Cardiac septum (tissue), 1 donor: Measurements from ENCODE around the gene SLC17A3. TPM values are rescaled to one million over a fixed set of nuclear protein-coding genes. Genes with fewer than 3 reads are reported as not detected.

Source experiments
- DNase-seq: peaks from one replicate; pipeline ENCODE4 v3.0.0-alpha.2; 2020; ENCODE audit warnings: low spot score
- intact Hi-C: fragments of 100-400 bp; cut with DNase I; formaldehyde crosslinking; loops from one replicate; pipeline ENCODE4 v1.14.0; 2022
- total RNA-seq: library from RNA; stranded (reverse); fragmentation: NEBNext Ultra II Directional; extraction: Animal tissue kit (Norgen Biotek cat#: 25700); gene quantifications from one replicate; pipeline ENCODE4 v1.2.1, GENCODE V29; 2021
- donor health status: DM: no; HTN: no; CAD: no.

The SLC17A3 gene
- total RNA-seq, 1 donor from 2014 or later = not detected

DNA sequence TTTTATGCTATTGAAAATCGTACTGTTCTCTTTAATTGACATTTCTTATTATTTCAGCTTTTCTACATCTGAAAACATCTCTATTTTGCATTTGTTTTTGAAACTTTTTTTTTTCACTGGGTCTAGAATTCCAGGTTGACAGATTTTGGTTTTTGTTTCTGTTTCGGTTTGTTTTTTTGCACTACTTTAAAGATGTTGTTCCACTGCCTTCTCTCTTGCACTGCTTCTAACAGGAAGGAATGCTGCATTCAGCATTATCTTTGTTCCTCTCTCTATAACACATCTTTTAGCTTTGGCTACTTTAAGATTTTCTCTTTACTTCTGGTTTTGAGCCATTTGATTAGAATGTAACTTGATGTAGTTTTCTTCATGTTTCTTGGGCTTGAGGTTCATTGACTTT, 22.1 kb downstream of the SLC17A3 start:
- intact Hi-C loops = no loop called here
- DNase-seq = no peak

DNA sequence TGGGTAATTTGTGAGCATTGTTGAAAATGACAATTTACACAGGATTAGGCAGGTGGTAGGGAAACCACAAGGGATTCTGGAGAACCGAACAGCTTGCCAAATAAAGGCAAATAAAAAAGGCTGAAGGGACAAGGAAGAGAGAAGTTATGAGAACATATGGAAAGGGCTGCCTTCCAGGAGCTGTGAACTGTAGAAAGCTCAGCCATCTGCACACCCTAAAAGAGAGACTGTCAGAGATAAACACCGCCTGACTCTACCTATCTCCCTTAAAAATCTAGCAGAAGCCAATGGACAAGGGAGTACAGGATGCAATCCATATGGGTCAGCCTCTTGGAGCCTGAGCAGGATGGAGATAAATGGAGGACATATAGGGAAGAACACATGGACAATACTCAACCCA, 29.5 kb downstream of the SLC17A3 start:
- no peak for DNase-seq
- intact Hi-C loops = no loop called here

DNA sequence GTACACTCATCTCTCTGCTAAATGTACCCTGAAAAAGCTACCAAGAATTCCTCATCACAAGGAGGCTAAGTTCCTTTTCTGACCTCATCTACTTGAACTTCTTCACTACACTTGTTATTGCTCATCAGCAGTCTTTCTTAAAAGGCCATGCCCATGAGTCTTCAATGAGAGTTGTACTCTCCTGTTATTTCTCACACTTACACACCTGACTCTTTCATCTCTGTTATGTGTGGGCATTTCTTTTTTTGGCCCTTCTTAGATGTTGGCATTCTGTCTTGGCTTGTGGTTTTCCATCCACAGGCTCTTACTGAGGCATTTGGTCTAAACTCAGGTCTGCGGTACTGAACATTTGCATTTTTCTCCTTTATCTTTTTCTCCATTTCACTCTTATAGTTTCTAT, 31.5 kb downstream of the SLC17A3 start:
- DNase-seq = no peak
- intact Hi-C loops = no loop called here

DNA sequence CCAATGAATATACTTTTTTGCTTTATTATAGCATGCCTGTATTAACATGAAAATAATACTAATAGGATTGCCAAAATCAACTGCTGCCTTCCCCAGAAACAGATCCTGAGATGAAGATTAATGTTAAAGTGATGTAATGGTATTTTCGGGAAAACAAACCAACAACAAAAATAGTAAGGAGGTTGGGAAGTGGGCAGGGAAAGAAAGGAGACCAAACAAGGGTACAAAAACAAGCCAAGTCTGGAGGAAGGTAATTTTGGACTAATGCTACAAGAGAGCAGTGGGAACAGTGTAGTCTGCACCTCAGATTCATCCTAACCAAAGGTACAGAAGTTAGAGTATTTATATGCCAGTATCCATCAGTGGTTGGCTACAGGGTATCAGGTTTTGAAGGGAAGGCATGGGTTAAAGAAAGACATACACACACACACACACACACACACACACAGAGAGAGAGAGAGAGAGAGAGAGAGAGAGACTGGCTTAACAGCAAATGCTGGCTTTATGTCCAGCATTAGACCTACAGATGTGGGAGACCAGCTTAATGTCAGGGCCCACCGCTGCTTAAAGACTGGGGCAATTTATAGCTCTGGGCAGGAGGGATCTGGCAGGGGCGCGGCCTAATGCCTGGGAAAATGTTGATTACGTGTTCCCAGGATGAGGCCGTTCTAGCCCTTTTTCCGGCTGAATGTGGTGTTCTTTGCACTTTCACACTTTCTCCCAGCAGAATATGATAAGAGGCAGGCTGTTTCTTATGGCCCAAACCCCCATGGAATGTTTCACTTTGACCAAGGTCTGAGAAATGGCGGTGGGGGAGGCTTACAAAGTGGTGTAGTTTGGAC, 38.4 kb downstream of the SLC17A3 start:
- intact Hi-C loops = no loop called here
- no peak for DNase-seq

DNA sequence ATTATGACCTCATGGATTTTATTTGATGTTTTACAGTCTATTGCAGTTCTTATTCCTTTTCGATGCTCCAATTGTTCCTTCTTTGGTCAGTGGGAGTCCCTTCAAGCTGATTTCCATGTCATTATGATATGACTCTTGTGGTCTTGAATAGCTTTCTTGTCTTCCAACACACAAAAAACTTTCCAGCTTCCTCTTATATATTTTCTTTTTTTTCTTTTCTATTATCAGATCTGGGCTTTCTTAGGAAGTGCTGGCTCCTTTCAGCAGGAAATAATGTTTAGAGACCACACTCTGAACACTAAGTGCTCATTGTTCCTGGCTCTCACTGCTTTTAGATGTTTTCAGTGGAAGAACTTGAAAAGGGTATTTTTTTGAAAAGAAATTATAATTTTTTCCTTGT, 39.1 kb downstream of the SLC17A3 start:
- intact Hi-C loops = no loop called here
- DNase-seq = no peak

DNA sequence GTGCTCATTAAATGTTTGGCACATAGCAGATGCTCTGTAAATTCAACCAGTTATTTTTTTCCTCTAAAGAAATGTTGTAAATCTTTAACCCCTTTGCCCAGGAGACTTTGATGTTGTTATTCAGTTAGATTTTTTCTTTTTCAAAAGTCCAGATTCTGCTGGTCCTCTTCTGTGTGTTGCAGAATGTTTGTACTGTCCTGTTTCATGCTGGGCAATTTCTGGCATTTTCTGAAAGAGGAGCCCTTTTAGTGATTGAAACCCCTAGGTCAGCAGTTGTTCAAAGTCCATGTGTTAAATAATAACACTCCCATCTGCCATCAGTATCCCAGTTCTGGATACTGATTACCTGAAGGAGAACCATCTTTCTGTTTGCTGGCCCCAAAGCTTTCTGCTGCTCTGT, 40.9 kb downstream of the SLC17A3 start:
- intact Hi-C loops = no loop called here
- DNase-seq = no peak

DNA sequence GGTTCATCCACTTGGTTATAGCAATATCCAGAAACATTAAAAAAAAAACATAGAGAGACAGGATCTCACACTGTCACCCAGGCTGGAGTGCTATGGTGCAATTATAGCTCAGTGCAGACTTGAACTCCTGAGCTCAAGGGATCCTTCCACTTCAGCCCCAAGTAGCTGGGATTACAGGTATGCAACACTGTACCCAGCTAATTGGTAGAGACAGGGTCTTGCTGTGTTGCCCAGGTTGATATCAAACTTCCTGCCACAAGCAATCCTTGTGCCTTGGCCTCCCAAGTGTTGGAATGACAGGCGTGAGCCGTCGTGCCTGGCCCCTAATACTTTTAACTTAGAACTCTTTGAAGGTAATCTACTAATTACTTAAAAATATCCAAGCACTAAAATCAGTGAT, 41.4 kb downstream of the SLC17A3 start:
- no peak for DNase-seq
- intact Hi-C loops = no loop called here

DNA sequence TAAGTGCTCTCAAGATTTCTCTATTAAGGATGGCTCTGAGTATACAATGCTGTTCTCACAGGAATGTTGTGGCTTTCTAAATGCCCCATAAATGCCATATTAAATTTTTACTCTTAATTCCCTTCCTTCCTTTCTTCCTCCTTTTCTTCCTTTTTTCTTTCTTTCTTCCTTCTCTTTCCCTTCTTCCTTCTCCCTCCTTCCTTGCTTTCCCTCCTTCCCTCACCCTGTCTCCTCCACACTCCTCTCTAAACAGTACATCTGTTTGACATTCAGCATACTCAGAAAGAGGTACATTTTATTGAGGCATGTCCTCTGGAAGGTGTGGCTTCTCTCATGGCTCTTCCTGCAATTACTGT, 41.8 kb downstream of the SLC17A3 start:
- DNase-seq = no peak
- intact Hi-C loops = no loop called here

DNA sequence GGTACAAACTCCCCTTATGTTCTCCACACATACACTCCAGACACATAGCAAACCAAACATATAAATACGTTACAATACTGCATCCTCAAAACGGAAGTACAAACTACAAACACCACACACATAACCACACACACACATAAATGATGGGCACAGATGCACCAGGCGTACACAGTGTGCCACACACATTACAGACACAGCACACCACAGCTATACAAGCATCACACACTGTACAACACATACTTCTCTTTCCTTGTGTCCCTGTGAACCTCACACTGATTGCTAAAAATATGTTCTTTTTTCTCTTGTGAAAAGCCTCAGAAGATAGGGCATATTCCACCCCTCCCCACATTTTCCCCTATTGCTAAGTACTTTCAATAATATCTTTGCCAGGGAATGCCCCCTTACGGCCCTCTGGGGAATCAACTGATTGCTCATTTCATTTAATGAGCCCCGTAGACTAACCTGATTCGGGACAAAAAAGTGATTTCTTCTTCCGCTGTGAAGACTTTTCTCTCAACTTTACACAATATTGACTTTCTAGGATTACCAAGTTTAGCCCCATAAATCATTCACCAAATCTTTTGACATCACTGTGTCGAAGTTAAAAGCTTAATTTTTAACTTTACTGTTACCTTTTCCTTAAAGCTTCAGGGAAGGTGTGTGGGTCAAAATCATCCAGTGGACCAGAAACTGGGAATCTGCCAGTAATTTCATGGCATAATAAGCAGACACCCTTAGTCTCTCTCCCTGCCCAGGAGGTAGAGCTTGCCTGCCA, 42.3 kb downstream of the SLC17A3 start, which contains the start of gene SLC17A1:
SLC17A1 (minus strand) TSS at position 521 of the 775 bp plus-strand sequence. CDS start 1,495 bp downstream, outside the sequence.
- intact Hi-C loops = no loop called here
- no peak for DNase-seq

- intact Hi-C loops = no loop called here
- no peak for DNase-seq
Observed at GRCh38 chr6:25830458-25830857, 43.6 kb downstream of the SLC17A3 start.

DNA sequence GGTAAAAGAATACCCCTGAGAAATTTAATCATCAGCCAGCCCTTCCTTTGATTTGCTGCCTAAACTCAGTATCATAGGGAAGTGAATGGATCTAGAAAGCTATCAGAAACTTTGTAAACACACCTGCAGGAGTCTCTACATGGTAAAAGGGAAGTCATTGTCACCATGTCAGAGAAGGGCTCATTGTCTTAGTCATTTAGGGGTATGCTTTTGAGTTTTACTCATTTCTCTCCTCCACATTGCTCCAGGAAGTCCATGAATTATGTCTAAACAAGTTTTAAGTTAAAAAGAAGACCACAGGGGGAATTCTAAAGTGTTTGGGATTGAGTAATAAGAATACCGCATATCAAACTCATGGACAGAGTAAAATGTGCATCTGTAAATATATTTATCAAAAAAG, 44.7 kb downstream of the SLC17A3 start:
- no peak for DNase-seq
- intact Hi-C loops = no loop called here

- no peak for DNase-seq
- intact Hi-C loops = no loop called here
Observed at GRCh38 chr6:25821341-25821740, 52.7 kb downstream of the SLC17A3 start.

GRCh38 chr6:25816252-25816651, 57.8 kb downstream of the SLC17A3 start:
- intact Hi-C loops = no loop called here
- DNase-seq = no peak

GRCh38 chr6:25815194-25815593, 58.8 kb downstream of the SLC17A3 start:
- intact Hi-C loops = no loop called here

GRCh38 chr6:25804804-25805203, 69.2 kb downstream of the SLC17A3 start:
- DNase-seq = no peak
- intact Hi-C loops = no loop called here

More at GRCh38 chr6:25815194-25815593, 58.8 kb downstream of the SLC17A3 start:
- no peak for DNase-seq

DNA sequence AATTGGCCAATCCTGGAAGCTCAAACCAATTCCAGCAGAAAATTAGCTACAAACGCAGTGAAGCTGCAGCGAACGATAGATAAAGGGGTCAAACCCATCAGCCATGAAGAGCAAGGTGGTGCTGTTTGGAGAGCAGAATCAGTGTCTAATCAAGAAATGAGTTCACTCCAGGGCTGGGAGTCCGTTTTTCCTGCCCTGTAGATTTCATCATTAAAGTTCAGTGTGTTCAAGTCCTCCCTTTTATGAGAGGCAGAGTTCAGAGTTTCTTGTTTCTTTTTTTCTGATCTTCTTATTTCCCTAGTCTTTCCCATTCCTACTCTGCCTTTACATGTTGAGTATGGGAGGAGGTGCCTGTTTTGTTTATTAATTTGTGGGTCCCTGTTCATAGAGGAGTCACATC, 72.6 kb downstream of the SLC17A3 start:
- intact Hi-C loops = no loop called here
- DNase-seq = no peak

Other genes starting within 250 kb of the SLC17A3 start
- gene SCGN, start 222.0 kb downstream of the SLC17A3 start, total RNA-seq = not detected
- gene SLC17A4, start 119.5 kb downstream of the SLC17A3 start, total RNA-seq = not detected
- not detected for gene SLC17A1, start 42.2 kb downstream of the SLC17A3 start, total RNA-seq
- not detected for gene SLC17A2, start 56.4 kb upstream of the SLC17A3 start, total RNA-seq
- 2.5 TPM for gene TRIM38, start 88.6 kb upstream of the SLC17A3 start, total RNA-seq
- gene HFE, start 213.2 kb upstream of the SLC17A3 start, total RNA-seq = 2.4 TPM